Adipocyte (in vitro differentiated cells): ENCODE data around the gene GATAD2B.

Source experiments
- DNase-seq: peaks from one replicate; pipeline ENCODE4 v3.0.0-alpha.2; 2015; ENCODE audit warnings: low read depth
- H3K27me3 ChIP-seq: replicated peaks from 2 replicates; pipeline ENCODE4 v1.7.0; 2013; ENCODE audit warnings: mild to moderate bottlenecking, low read length, moderate library complexity; ENCODE audit not compliant: control insufficient read depth, insufficient read depth
- H3K36me3 ChIP-seq: 2 replicates; pipeline ENCODE4 v1.7.0; 2013; ENCODE audit warnings: low read length, mild to moderate bottlenecking, moderate library complexity; ENCODE audit not compliant: control insufficient read depth, insufficient read depth, severe bottlenecking
- H3K4me1 ChIP-seq: 2 replicates; pipeline ENCODE4 v1.7.0; 2013; ENCODE audit warnings: mild to moderate bottlenecking, low read length, moderate library complexity; ENCODE audit not compliant: control insufficient read depth, insufficient read depth
- H3K4me3 ChIP-seq: 2 replicates; pipeline ENCODE4 v1.7.0; 2013; ENCODE audit warnings: mild to moderate bottlenecking, low read length, moderate library complexity
- H3K9ac ChIP-seq: 2 replicates; pipeline ENCODE4 v1.7.0; 2013; ENCODE audit warnings: mild to moderate bottlenecking, low read length, moderate library complexity
- H3K9me3 ChIP-seq: 2 replicates; pipeline ENCODE4 v1.7.0; 2013; ENCODE audit warnings: mild to moderate bottlenecking, low read length, moderate library complexity; ENCODE audit not compliant: control insufficient read depth

Gene GATAD2B

DNA sequence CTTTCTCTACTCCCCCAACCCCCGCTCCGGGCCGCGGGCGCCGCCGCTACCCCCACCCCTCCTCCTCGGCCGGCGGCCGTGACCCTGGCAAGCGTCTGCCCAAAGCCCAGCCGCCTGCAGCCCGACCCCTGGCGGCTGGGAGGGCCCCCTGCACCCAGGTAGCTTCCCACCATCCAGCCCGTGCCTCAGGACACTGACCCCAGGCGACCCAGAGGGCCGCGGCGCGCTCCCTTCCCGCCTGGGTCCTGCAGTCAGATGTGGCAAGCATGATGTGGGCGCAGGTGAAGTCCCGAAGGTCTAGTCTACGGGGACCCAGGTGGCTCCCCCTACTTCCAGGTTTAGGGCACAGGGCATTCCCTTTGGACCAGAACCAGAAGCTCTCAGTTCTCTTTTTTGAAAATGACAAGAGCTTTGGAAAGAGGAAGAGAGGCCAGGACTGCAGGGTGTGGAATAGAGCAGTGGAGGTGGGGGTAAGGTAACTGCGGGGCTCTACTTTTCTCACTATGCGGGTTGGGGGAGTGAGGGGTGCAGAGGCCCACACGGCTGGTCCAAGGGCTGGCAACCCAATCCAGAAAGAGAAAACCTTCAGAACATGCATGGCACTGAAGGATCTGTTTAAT lies 24.0 kb upstream of the GATAD2B start, which contains the start of gene DENND4B:
TSS of gene DENND4B (minus strand) at position 97 of the 620 bp plus-strand sequence. CDS start 2,344 bp downstream, outside the sequence.
- Histone ChIP-seq H3K4me3 (peak within 1 kb of the TSS; percentile 84), H3K4me1 (peaks cover 22% of the 10 kb centered on the region), H3K9ac (peak within 1 kb of the TSS; percentile 88), H3K36me3 (peaks cover 40% of the 10 kb centered on the region), H3K27me3 (no peaks in the 10 kb centered on the region), H3K9me3 (no peaks in the 10 kb centered on the region)
- peak; percentile 94 for DNase-seq

DNA sequence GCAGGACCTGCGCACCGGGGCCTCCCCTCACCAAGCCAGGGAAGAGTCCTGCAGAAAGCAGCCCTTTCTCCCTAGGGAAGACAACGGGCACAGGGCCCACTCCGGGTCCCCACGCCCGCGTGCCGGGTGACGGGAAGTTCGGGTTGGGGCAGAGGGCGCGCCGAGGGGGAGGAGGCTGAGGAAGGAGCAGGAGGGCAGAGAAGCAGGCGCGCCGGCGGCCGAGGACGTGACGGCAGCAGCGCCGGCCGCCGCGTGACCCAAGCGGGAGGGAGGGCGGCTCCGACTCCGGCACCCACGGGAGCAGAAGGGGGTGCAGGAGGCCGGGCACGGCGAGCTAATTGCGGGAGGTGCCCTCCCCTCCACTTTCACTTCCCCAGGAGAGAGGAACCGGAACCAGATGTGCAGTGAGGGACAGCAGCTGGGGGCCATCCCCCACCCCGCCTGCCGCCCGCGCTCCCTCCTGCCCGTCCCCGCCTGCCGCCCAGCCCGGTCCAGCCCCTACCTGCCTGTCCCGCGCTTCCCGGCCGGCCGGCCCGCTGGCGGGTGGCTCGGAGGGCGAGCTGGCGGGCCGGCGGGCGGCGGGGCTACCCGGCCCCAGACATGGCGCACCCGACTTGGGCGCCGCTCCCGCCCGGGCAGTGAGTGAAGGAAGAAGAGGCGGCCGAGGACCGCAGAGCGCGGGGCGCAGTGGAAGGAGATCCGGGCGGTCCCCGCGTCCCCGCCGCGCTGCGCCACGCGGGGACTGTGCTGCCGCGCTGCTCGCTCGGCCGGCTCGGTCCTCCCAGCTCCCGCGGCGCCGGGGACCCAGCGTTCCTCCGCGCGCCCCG lies 23.2 kb upstream of the GATAD2B start:
- Histone ChIP-seq H3K9ac (peak overlapping the region; percentile 88), H3K4me3 (peak overlapping the region; percentile 84), H3K27me3 (no peaks in the 10 kb centered on the region), H3K9me3 (no peaks in the 10 kb centered on the region), H3K36me3 (peaks cover 38% of the 10 kb centered on the region), H3K4me1 (peaks cover 22% of the 10 kb centered on the region)
- peak; percentile 86 for DNase-seq

DNA sequence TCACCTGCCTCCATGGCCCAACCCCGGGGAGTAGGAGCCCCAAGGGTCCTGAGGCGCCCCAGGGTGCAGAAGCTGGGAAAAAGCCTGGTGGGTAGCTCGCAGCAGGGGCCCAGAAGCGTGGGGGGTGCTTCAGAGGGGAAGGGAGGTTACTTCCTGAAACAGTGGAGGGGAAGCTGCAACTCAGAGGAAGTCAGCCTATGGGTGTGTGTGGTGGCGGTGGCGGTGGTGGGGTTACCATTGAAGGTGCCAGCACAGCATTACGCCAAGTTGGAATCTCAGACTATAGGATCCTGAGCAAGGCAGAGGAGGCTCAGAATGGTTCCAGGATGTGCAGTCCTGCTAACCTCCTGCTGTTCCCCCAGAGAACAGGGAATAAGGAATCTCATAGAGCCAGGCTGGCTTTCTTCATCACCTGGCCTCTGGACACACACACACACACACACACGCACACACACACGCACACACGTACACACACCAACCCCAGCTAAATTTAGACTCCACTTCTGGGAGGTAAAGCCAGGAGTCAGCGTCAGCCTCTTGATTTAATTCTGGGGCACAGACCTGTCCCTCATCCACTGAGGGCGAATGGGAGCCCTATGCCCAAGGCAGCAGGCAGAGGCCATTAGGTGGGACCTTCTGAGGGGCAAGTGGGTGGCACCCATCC lies 22.5 kb upstream of the GATAD2B start:
- DNase-seq: peak; percentile 47
- H3K27me3 ChIP-seq: no peaks in the 10 kb centered on the region
- H3K36me3 ChIP-seq: peaks cover 38% of the 10 kb centered on the region

DNA sequence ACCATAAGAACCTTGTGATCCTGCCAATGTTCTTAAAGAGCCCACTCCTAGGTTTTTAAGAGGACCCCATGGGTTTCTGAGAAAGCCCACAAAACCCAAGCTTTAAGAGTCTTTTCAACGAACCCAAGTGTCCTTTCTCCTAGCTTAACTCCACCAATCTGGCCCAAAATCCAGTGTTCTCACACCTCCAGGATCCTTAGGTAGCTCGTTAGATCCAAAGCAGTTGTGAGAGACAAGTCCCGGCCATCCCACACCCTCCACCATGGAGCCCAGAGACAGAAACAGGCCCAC lies 22.0 kb upstream of the GATAD2B start:
- H3K9me3 ChIP-seq: no peaks in the 10 kb centered on the region
- peaks cover 39% of the 10 kb centered on the region for H3K36me3 ChIP-seq
- H3K9ac ChIP-seq: peak overlapping the region; percentile 88
- H3K27me3 ChIP-seq: no peaks in the 10 kb centered on the region
- no peak for DNase-seq
- peaks cover 22% of the 10 kb centered on the region for H3K4me1 ChIP-seq
- H3K4me3 ChIP-seq: peak overlapping the region; percentile 84

More for the DNA sequence above, 22.5 kb upstream of the GATAD2B start:
- peaks cover 22% of the 10 kb centered on the region for H3K4me1 ChIP-seq
- H3K9me3 ChIP-seq: no peaks in the 10 kb centered on the region
- peak overlapping the region; percentile 84 for H3K4me3 ChIP-seq
- H3K9ac ChIP-seq: peak overlapping the region; percentile 88

DNA sequence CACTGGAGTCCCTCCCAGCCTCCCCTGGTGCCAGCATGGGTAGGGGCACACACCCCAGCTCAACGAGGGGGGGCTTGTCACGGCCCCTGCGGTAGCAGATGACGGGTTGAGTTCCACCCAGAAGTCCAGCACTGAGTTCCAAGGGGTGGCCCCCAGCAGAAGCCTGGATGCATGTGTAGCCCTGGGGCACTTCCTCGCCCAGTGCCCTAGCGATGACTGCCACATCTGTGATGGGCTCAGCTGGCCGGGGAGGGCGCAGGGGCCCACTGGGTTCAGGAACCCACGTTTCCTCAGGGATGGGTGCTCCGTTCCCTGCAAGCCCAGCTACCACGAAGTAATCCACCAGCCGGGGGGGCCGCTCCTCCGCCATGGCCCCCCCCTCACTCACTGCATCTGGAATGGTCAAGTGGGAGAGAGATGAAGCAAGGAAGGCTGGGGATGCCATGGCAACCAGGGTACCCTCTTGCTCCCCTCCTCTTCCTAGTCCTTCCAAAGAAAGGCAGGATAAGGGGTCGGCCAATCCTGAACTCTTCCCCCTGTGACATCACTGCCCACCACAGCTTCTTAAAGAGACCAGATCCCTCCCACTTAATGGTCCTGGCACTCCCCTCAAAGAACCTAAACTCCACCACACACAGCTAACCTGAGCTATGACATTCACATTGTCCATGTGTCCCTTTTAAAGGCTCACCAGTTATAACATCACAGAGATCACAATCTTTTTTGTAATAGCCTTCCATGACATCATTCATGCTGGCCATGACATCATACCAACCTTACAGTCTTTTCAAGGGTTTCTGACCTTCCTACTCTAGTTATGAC lies 21.4 kb upstream of the GATAD2B start:
- H3K9me3 ChIP-seq: no peaks in the 10 kb centered on the region
- H3K36me3 ChIP-seq: peaks cover 40% of the 10 kb centered on the region
- no peak overlapping the region for H3K9ac ChIP-seq
- H3K27me3 ChIP-seq: no peaks in the 10 kb centered on the region
- H3K4me1 ChIP-seq: peaks cover 22% of the 10 kb centered on the region
- no peak overlapping the region for H3K4me3 ChIP-seq
- peak; percentile 8 for DNase-seq

DNA sequence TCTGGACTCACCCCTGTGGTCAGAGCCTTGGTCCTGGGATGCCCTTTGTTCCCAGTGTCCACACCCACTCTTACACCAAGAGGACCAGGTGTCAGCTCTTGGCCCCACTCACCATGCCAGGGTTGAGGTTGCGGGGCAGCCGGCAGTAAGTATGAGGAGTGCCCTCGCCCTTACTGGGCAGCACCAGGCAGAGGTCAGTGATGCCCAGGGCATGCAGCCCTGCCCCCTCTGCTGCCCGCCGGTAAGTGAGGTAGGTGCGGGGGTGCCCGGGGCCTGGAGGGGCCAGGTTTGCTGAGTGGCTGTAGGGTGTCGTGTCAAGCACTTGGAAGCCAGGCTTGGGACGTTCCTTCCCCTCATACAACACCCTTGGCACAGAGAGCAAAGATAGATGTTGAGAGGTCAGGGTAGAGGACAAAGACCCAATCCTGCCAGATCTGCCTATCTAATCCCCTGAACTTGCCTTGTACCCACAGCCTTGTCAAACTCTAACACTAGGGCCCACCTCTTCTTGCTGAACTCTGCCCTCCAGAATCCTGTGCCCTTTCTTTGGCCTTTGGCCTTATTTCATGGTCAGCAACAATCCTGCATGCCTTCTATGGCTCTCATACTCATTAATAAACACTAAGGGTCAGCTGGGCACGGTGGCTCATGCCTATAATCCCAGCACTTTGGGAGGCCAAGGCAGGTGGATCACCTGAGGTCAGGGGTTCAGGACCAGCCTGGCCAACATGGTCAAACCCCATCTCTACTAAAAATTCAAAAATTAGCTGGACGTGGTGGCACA lies 20.2 kb upstream of the GATAD2B start:
- DNase-seq: no peak
- Histone ChIP-seq H3K4me3 (no peak overlapping the region), H3K36me3 (peaks cover 27% of the 10 kb centered on the region), H3K9me3 (no peaks in the 10 kb centered on the region), H3K9ac (no peak overlapping the region), H3K27me3 (no peaks in the 10 kb centered on the region), H3K4me1 (peaks cover 22% of the 10 kb centered on the region)

DNA sequence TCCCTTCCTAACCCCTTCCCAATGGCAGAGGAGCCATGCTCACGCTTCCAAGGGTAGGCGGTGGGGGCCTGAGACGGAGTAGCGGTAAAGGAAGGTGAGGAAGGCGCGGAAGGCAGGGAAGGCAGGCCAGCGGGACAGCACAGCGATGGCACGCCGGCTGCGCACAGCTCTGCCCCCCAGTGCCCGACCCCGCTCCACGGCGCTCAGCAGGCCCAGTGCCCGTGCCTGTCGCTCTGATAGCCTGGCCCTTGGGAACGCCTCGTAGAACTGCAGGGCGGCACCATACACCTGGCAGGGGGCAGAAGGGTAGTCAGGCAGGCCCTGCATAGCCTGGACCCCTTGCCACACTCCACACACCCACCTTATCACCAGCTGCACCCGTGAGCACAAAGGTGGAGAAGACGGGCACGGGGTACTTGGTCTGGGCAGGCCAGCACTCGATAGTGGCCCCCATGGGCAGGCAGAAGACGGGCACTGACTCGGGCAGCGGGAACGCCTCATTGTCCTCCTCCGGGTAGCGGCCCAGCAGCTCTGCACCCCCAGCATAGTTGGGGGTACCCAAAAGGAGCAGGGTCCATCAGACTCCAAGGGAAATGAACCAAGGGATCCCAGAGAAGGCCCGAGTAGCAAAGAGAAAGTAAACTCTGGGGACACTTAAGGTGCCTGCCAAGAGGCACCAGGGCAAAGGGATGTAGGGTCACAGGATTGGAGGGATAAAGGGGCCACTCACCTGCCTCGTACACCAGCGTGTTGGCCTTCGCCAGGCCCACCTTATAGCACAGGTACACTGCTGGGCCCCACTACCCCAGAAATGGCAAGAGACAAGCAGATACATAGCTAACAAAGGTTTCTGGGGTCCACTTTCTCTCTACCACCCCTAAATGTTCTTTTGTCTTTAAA lies 19.3 kb upstream of the GATAD2B start:
- DNase-seq: no peak
- peaks cover 32% of the 10 kb centered on the region for H3K36me3 ChIP-seq
- no peak overlapping the region for H3K4me3 ChIP-seq

DNA sequence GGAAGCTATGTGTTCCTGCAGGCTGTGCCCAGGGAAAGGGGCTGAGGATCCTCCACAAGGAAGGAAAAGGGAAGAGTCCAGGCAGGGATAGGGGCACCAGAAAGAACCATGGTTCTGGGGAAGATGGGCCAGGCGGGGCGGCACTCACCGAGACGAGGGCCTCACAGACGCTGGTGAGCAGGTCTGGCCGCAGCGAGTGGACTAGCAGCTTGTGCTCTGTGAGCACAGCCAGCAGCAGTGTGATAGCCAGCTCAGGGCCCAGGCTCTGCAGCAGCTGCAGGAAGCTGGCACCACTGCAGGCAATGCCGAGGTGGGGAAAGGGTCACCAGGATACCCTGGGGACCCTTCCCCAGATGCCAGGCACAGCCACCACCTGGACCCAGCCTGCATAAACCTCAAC lies 18.0 kb upstream of the GATAD2B start:
- H3K27me3 ChIP-seq: no peaks in the 10 kb centered on the region
- no peak overlapping the region for H3K4me3 ChIP-seq
- H3K4me1 ChIP-seq: peaks cover 16% of the 10 kb centered on the region
- no peaks in the 10 kb centered on the region for H3K9me3 ChIP-seq
- H3K9ac ChIP-seq: no peak overlapping the region
- peaks cover 44% of the 10 kb centered on the region for H3K36me3 ChIP-seq
- DNase-seq: no peak

More for the DNA sequence above, 19.3 kb upstream of the GATAD2B start:
- Histone ChIP-seq H3K27me3 (no peaks in the 10 kb centered on the region), H3K4me1 (peaks cover 20% of the 10 kb centered on the region), H3K9me3 (no peaks in the 10 kb centered on the region), H3K9ac (no peak overlapping the region)

DNA sequence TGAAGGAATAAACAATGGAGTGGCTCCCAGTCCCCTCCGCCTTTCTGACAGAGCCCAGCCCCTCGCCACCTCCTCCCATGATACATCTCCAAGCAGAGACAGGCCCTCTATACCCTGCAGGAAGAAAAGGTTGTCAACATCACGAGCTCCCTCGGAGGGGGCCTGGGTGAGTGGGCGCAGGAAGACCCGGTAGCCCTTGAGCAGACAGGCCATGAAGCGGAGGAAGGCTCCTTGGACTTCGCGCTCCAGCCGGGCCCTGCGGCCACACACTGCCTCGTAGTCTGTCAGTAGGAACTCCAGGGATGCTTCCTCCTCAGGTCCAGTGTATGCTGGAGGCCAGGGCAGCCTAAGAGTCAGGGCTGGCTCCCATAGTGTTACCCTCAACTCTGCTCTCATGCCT lies 16.7 kb upstream of the GATAD2B start:
- Histone ChIP-seq H3K4me3 (no peak overlapping the region), H3K4me1 (peaks cover 6% of the 10 kb centered on the region), H3K27me3 (no peaks in the 10 kb centered on the region), H3K9ac (no peak overlapping the region), H3K36me3 (peaks cover 54% of the 10 kb centered on the region), H3K9me3 (no peaks in the 10 kb centered on the region)
- DNase-seq: no peak

DNA sequence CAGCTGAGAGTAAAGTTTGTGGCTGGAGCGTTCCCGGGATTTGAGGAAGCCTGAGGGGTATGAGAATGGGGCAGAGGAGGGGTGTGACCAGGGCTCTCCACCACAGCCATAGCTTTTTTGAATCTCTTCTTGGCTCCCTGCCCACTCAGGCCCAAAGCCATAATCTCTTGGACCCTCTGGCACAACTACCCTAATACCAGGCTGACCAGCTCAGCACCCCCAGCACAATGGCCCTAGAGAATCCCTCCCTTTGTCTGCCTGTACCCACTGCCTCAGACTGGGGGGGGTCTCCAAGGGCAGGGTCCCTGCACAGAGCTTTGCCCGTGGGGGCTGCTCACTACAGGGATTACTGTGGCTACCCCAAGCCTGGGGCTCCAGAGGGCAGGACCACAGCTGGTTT lies 16.2 kb upstream of the GATAD2B start:
- no peaks in the 10 kb centered on the region for H3K27me3 ChIP-seq
- H3K4me3 ChIP-seq: no peak overlapping the region
- H3K36me3 ChIP-seq: peaks cover 59% of the 10 kb centered on the region
- no peak overlapping the region for H3K9ac ChIP-seq
- no peak for DNase-seq
- H3K4me1 ChIP-seq: peaks cover 6% of the 10 kb centered on the region
- H3K9me3 ChIP-seq: no peaks in the 10 kb centered on the region
